ENCODE results near the gene JAG1.

JAG1 gene

GRCh38 chr20:10645205-10645570, 28.6 kb downstream of the JAG1 start:
- no peak for DNase-seq (ENCODE audit: extremely low read depth, low read depth)
- TF ChIP-seq CTCF (IDR thresholded peaks at IDR 0.05; ENCODE audit: low read depth, low read length, missing control alignments): no peak
- no peak overlapping the region for H3K4me3 ChIP-seq (replicated peaks; ENCODE audit: low read depth, low read length)

GRCh38 chr20:10644458-10645204, 29.2 kb downstream of the JAG1 start:
- DNase-seq (ENCODE audit: extremely low read depth, low read depth): no peak
- TF ChIP-seq CTCF (IDR thresholded peaks at IDR 0.05; ENCODE audit: low read depth, low read length, missing control alignments): no peak
- H3K4me3 ChIP-seq (replicated peaks; ENCODE audit: low read depth, low read length): no peak overlapping the region

- no peak for DNase-seq (ENCODE audit: extremely low read depth, low read depth)
- no peak for TF ChIP-seq CTCF (IDR thresholded peaks at IDR 0.05; ENCODE audit: low read depth, low read length, missing control alignments)
Measured at GRCh38 chr20:10643560-10643873, 30.3 kb downstream of the JAG1 start.

GRCh38 chr20:10642856-10643559, 30.8 kb downstream of the JAG1 start:
- no peak for DNase-seq (ENCODE audit: extremely low read depth, low read depth)
- no peak for TF ChIP-seq CTCF (IDR thresholded peaks at IDR 0.05; ENCODE audit: low read depth, low read length, missing control alignments)
- no peak overlapping the region for H3K4me3 ChIP-seq (replicated peaks; ENCODE audit: low read depth, low read length)

More at GRCh38 chr20:10643560-10643873, 30.3 kb downstream of the JAG1 start:
- H3K4me3 ChIP-seq (replicated peaks; ENCODE audit: low read depth, low read length): no peak overlapping the region

- no peak for DNase-seq (ENCODE audit: extremely low read depth, low read depth)
- H3K4me3 ChIP-seq (replicated peaks; ENCODE audit: low read depth, low read length): no peak overlapping the region
- no peak for TF ChIP-seq CTCF (IDR thresholded peaks at IDR 0.05; ENCODE audit: low read depth, low read length, missing control alignments)
Measured at GRCh38 chr20:10641893-10642292, 31.9 kb downstream of the JAG1 start.

- no peak for TF ChIP-seq CTCF (IDR thresholded peaks at IDR 0.05; ENCODE audit: low read depth, low read length, missing control alignments)
- no peak overlapping the region for H3K4me3 ChIP-seq (replicated peaks; ENCODE audit: low read depth, low read length)
- DNase-seq (ENCODE audit: extremely low read depth, low read depth): no peak
Measured at GRCh38 chr20:10641467-10641866, 32.3 kb downstream of the JAG1 start.
